MCF 10A (cell line): ENCODE data around the gene PLD5. TPM values are rescaled to one million over a fixed set of nuclear protein-coding genes. Genes with fewer than 3 reads are reported as not detected.
"Not testable (repeated sequence)": the region's sequence is repeated elsewhere in the genome, so short reads cannot be mapped to it uniquely, and the experiment has no call there.

Experiments used
- BruUV-seq: library from RNA; stranded (reverse); fragments of 400-500 nt; replicated peaks from 2 replicates; lab custom pipeline; 2021; lab: Mats Ljungman, UMichigan
- CTCF ChIA-PET: fragments of 300-600 bp; sonication (Branson Sonifier 250); formaldehyde crosslinking; extraction: SDS; loops from one replicate; lab custom pipeline; 2021; ENCODE audit warnings: antibody characterized with exemption, inconsistent platforms; lab: Yijun Ruan, JAX
- POLR2A ChIA-PET: fragments of 300-600, 350-650 bp; sonication (Branson Sonifier 250); formaldehyde crosslinking; extraction: SDS; loops from one replicate; lab custom pipeline; 2020; ENCODE audit warnings: antibody characterized with exemption, inconsistent platforms; lab: Yijun Ruan, JAX
- DNase-seq: peaks from one replicate; pipeline ENCODE4 v3.0.0-alpha.2; 2018; ENCODE audit not compliant: unreplicated experiment
- H3K27ac Mint-ChIP-seq: one replicate; pipeline ENCODE4 v1.8.0; 2022; ENCODE audit warnings: mild to moderate bottlenecking, low read depth, mixed read lengths; ENCODE audit not compliant: unreplicated experiment
- H3K27me3 Mint-ChIP-seq: one replicate; pipeline ENCODE4 v1.8.0; 2022; ENCODE audit warnings: mixed read lengths; ENCODE audit not compliant: insufficient read depth, unreplicated experiment
- H3K36me3 Mint-ChIP-seq: one replicate; pipeline ENCODE4 v1.8.0; 2022; ENCODE audit warnings: mild to moderate bottlenecking, moderate library complexity, mixed read lengths; ENCODE audit not compliant: insufficient read depth, unreplicated experiment
- H3K4me1 Mint-ChIP-seq: one replicate; pipeline ENCODE4 v1.8.0; 2022; ENCODE audit warnings: mixed read lengths; ENCODE audit not compliant: insufficient read depth, unreplicated experiment
- H3K4me3 Mint-ChIP-seq: one replicate; pipeline ENCODE4 v1.8.0; 2022; ENCODE audit warnings: mild to moderate bottlenecking, moderate library complexity, mixed read lengths; ENCODE audit not compliant: unreplicated experiment
- H3K9me3 Mint-ChIP-seq: one replicate; pipeline ENCODE4 v1.8.0; 2022; ENCODE audit warnings: mixed read lengths; ENCODE audit not compliant: unreplicated experiment
- intact Hi-C: fragments of 100-400 bp; cut with micrococcal nuclease; formaldehyde crosslinking; loops from 2 replicates; pipeline ENCODE4 v1.14.1; 2022
- total RNA-seq: library from RNA; stranded (reverse); gene quantifications from 2 replicates; pipeline ENCODE4 v1.2.3, GENCODE V29; 2022
- TF ChIP-seq, protein P1 (sequence below): fragments of 200-600 bp; IDR thresholded peaks from one replicate; pipeline ENCODE4 v1.8.0; 2022; ENCODE audit warnings: antibody characterized with exemption, mild to moderate bottlenecking; ENCODE audit not compliant: unreplicated experiment

Gene PLD5
- total RNA-seq, 1 experiment from 2014 or later = 18.3 TPM

DNA sequence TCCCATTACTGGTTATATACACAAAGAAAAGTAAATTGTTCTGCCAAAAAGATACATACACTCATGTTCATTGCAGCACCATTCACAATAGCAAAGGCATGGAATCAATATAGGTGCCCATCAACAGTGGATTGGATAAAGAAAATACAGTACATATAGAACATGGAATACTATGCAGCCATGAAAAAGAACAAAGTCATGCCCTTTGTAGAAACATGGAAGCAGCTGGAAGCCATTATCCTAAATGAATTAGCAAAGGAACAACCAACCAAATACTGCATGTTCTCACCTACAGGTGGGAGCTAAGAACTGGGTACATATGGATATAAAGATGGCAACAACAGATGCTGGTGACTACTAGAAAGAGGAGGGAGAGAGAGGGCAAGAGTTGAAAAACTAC, 132.6 kb downstream of the PLD5 start:
- Mint-ChIP-seq H3K9me3 (peaks cover 9% of the 10 kb centered on the region), H3K27me3 (no peaks in the 10 kb centered on the region), H3K4me3 (no peak overlapping the region), H3K27ac (no peak overlapping the region), H3K4me1 (no peaks in the 10 kb centered on the region), H3K36me3 (no peaks in the 10 kb centered on the region)
- ChIA-PET POLR2A (no interaction called here), CTCF (interaction anchor here (0.5 kb wide), 1 partner anchor 394 kb away, joined by 3 read pairs; no protein-coding TSS in a partner anchor)
- DNase-seq = no peak
- intact Hi-C loops = no loop called here
- BruUV-seq = no TSS peak
- TF ChIP-seq, protein P1, sequence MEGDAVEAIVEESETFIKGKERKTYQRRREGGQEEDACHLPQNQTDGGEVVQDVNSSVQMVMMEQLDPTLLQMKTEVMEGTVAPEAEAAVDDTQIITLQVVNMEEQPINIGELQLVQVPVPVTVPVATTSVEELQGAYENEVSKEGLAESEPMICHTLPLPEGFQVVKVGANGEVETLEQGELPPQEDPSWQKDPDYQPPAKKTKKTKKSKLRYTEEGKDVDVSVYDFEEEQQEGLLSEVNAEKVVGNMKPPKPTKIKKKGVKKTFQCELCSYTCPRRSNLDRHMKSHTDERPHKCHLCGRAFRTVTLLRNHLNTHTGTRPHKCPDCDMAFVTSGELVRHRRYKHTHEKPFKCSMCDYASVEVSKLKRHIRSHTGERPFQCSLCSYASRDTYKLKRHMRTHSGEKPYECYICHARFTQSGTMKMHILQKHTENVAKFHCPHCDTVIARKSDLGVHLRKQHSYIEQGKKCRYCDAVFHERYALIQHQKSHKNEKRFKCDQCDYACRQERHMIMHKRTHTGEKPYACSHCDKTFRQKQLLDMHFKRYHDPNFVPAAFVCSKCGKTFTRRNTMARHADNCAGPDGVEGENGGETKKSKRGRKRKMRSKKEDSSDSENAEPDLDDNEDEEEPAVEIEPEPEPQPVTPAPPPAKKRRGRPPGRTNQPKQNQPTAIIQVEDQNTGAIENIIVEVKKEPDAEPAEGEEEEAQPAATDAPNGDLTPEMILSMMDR = no peak

DNA sequence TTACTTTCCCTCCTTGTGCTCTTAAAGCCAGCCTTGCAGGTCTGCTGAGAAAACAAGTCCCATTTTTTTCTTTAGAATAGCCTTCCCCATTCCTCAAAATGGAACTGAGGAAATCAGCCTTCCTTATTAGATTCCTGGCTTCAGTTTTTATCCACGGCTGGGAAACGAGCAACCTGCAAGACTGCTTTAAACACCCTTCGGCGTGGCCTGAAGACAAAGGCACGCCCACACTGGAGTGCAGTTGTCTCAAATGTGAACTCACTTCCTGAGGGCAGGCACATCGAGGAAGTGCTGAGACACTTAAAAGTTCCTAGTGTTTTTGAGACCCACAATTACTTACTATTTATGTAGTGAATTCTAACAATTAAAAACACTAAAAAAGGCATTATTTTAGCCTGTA, 148.4 kb downstream of the PLD5 start:
- intact Hi-C loops, H3K9me3 Mint-ChIP-seq, CTCF ChIA-PET, POLR2A ChIA-PET, H3K36me3 Mint-ChIP-seq, H3K27ac Mint-ChIP-seq, DNase-seq, BruUV-seq, H3K27me3 Mint-ChIP-seq, H3K4me3 Mint-ChIP-seq, H3K4me1 Mint-ChIP-seq: not testable (repeated sequence)

DNA sequence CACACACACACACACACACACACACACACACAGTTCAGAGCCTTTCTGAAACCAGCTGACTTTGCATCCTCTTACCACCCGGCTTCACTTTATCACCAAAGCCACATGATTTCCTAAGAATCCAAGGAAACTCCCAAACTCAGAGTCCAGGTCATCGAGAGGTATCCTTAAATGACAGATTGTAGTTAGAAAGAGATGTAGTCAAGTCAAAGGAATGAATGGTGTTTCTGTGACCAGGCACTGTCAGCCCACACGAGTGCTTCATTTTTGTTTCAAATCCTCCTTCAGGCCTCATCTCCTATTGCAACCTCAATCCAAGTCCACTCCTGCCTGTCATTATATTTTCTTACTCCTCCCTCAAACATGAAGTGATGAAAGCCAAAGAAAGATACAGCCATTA, 174.1 kb downstream of the PLD5 start:
- H3K4me1 Mint-ChIP-seq, intact Hi-C loops, DNase-seq, H3K27me3 Mint-ChIP-seq, H3K9me3 Mint-ChIP-seq, POLR2A ChIA-PET, H3K36me3 Mint-ChIP-seq, BruUV-seq, H3K27ac Mint-ChIP-seq, H3K4me3 Mint-ChIP-seq, CTCF ChIA-PET: not testable (repeated sequence)

DNA sequence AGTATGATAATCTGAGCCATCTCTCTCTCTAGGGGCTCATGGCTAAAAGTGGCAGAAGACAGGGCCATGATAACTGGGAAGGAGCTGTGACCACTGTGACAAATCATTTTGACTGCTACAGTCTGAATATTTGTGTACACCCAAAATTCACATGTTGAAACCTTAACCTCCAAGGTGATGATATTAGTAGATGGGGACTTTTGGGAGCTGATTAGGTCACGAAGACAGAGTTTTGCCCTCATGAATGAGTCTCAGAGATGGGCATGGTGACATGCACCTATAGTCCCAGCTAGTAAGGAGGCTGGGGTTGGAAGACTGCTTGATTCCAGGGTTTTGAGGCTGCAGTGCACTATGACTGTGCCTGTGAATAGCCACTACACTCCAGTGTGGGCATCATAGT, 174.9 kb downstream of the PLD5 start:
- H3K4me1 Mint-ChIP-seq = no peaks in the 10 kb centered on the region
- POLR2A ChIA-PET = no interaction called here
- no peaks in the 10 kb centered on the region for H3K27me3 Mint-ChIP-seq
- CTCF ChIA-PET = interaction anchor here (0.6 to 0.7 kb wide), 3 partner anchors 48 to 330 kb away, joined by 4 read pairs; no protein-coding TSS in a partner anchor
- H3K4me3 Mint-ChIP-seq = no peak overlapping the region
- intact Hi-C loops = no loop called here
- H3K27ac Mint-ChIP-seq = no peak overlapping the region
- no TSS peak for BruUV-seq
- TF ChIP-seq, protein P1 = no peak
- H3K9me3 Mint-ChIP-seq = no peaks in the 10 kb centered on the region
- no peak for DNase-seq
- peaks cover 6% of the 10 kb centered on the region for H3K36me3 Mint-ChIP-seq

DNA sequence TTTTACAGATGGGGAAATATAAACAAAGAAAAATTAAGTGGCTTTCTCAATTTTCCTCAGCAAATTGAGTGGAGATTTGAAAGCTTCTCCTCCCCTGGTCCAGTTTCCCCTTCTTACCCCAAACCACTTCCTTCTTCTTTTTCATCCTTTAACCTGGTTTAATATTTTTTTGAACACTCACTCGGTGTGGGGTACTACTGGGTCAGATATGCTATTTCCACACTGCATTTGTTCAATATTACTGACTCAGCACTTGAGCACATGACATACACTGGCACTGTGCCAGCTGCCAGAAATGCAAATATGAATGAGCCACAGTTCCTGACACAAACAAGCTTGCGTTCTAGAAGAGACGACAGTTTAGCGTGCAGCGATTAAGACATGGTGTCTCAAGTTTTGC, 193.6 kb downstream of the PLD5 start:
- POLR2A ChIA-PET = interaction anchor here (0.7 kb wide), 1 partner anchor 338 kb away, joined by 3 read pairs; no protein-coding TSS in a partner anchor
- H3K27me3 Mint-ChIP-seq, H3K9me3 Mint-ChIP-seq, H3K4me3 Mint-ChIP-seq, H3K36me3 Mint-ChIP-seq, BruUV-seq, H3K4me1 Mint-ChIP-seq, H3K27ac Mint-ChIP-seq, intact Hi-C loops: not testable (repeated sequence)
- DNase-seq = peak; percentile 31
- CTCF ChIA-PET = interaction anchor here (0.6 kb wide), 1 partner anchor 434 kb away, joined by 3 read pairs; no protein-coding TSS in a partner anchor

DNA sequence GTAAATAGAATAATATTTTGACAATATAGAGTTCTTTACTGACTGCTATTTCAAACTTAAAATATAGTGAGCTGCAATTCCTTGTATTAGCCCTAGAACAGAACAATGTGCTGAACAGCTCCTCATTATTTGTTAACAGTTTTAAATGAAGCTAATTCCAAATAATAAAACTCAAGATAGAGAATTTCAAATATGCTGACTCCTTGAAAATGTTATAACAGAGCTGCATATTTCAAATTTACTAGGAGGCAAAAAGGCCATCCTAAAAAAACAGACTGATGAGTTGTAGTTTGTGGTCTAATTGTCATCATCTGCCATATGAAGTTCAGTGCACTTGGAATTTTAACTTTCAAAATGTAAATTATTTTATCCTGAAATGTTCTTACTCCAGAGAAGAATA, 197.1 kb downstream of the PLD5 start:
- intact Hi-C loops, CTCF ChIA-PET, POLR2A ChIA-PET, DNase-seq, H3K27ac Mint-ChIP-seq, BruUV-seq, H3K36me3 Mint-ChIP-seq, H3K9me3 Mint-ChIP-seq, H3K4me3 Mint-ChIP-seq, H3K27me3 Mint-ChIP-seq: not testable (repeated sequence)
- H3K4me1 Mint-ChIP-seq = peaks cover 11% of the 10 kb centered on the region

DNA sequence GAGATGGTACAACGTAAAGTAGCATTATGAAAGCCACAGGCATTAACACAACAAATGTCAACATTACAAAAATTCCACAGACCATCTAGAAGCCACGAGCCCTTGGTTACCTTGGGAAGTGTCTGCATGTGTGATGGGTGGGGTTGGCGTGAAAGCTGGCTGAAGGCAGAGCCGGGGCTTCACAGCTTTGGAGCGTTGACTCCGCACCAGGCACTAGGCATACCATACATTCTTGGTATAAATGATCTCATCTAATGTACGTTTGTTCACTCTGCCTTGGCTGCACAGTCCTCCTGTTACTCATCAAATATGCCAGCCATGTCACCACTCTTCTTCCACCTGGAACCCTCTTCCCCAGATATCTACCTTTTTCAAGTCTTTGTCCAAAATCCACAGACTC, 202.5 kb downstream of the PLD5 start:
- CTCF ChIA-PET, H3K27me3 Mint-ChIP-seq, POLR2A ChIA-PET, intact Hi-C loops, H3K9me3 Mint-ChIP-seq, H3K36me3 Mint-ChIP-seq, H3K4me3 Mint-ChIP-seq, BruUV-seq: not testable (repeated sequence)
- Mint-ChIP-seq H3K4me1 (peaks cover 22% of the 10 kb centered on the region), H3K27ac (peak overlapping the region; percentile 21)
- DNase-seq = peak; percentile 35
